ENCODE data around the gene TNFSF18. TPM values are rescaled to one million over a fixed set of nuclear protein-coding genes. Genes with fewer than 3 reads are reported as not detected.

The TNFSF18 gene
- total and polyA plus RNA-seq, 10 of the 15 experiments (the other 5 are each of a cell fraction or from before 2014, with no cell fraction given): not detected

Other genes with a start within 250 kb of the TNFSF18 start
- 12.0 and 15.7 TPM in 2 replicates for gene TNFSF4, start 156.4 kb upstream of the TNFSF18 start, total RNA-seq (2014; rRNA removed)
- gene TNFSF4, start 156.4 kb upstream of the TNFSF18 start, total RNA-seq (2014; rRNA removed; fragmentation: Illumina TruSeq; extraction: Trizol): 15.7 and 16.7 TPM in 2 replicates
- gene TNFSF4, start 156.4 kb upstream of the TNFSF18 start, total RNA-seq (2021): 10.4 TPM in 2 replicates
- gene TNFSF4, start 156.4 kb upstream of the TNFSF18 start, polyA plus RNA-seq (2011; rRNA removed): 31.0 and 39.1 TPM in 2 replicates
- gene TNFSF4, start 156.4 kb upstream of the TNFSF18 start, polyA plus RNA-seq (2014; fragmentation: Illumina TruSeq; extraction: Trizol): 13.8 and 17.8 TPM in 2 replicates
- gene TNFSF4, start 156.4 kb upstream of the TNFSF18 start, polyA plus RNA-seq (2014; fragmentation: Nextera tagmentation; extraction: Ambion mirVana): 1 to 10 TPM; 8.1 to 9.5 TPM
- 9.1 and 11.5 TPM in 2 replicates for gene TNFSF4, start 156.4 kb upstream of the TNFSF18 start, polyA plus RNA-seq (2014; rRNA removed)
- gene TNFSF4, start 156.4 kb upstream of the TNFSF18 start, polyA plus RNA-seq (2016; fragmentation: Nextera tagmentation; extraction: Ambion mirVana): 10 to 100 TPM; 13.8 to 15.2 TPM

Data from GM12878 (cell line).